ENCODE results near the gene OS9. TPM values are rescaled to one million over a fixed set of nuclear protein-coding genes. Genes with fewer than 3 reads are reported as not detected.

The OS9 gene
- total RNA-seq, 1 donor from 2014 or later = 263 TPM

GRCh38 chr12:57767876-57768275, 73.9 kb downstream of the OS9 start:
- no peaks in the 10 kb centered on the region for H3K9me3 ChIP-seq

GRCh38 chr12:57769594-57769993, 75.7 kb downstream of the OS9 start:
- peaks cover 21% of the 10 kb centered on the region for H3K27me3 ChIP-seq
- intact Hi-C loops (cut with DNase I) = no loop called here
- DNase-seq (no peak), ATAC-seq (no peak)
- no peaks in the 10 kb centered on the region for H3K9me3 ChIP-seq
- peaks cover 24% of the 10 kb centered on the region for H3K36me3 ChIP-seq
- TF ChIP-seq, protein P1, sequence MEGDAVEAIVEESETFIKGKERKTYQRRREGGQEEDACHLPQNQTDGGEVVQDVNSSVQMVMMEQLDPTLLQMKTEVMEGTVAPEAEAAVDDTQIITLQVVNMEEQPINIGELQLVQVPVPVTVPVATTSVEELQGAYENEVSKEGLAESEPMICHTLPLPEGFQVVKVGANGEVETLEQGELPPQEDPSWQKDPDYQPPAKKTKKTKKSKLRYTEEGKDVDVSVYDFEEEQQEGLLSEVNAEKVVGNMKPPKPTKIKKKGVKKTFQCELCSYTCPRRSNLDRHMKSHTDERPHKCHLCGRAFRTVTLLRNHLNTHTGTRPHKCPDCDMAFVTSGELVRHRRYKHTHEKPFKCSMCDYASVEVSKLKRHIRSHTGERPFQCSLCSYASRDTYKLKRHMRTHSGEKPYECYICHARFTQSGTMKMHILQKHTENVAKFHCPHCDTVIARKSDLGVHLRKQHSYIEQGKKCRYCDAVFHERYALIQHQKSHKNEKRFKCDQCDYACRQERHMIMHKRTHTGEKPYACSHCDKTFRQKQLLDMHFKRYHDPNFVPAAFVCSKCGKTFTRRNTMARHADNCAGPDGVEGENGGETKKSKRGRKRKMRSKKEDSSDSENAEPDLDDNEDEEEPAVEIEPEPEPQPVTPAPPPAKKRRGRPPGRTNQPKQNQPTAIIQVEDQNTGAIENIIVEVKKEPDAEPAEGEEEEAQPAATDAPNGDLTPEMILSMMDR (IDR thresholded peaks at IDR 0.05) = no peak
- no peak overlapping the region for H3K27ac ChIP-seq
- peaks cover 43% of the 10 kb centered on the region for H3K4me1 ChIP-seq
- H3K4me3 ChIP-seq = no peak overlapping the region

More at GRCh38 chr12:57767876-57768275, 73.9 kb downstream of the OS9 start:
- H3K36me3 ChIP-seq = peaks cover 24% of the 10 kb centered on the region
- TF ChIP-seq, protein P1 (IDR thresholded peaks at IDR 0.05) = no peak
- peaks cover 39% of the 10 kb centered on the region for H3K27me3 ChIP-seq
- ATAC-seq (no peak), DNase-seq (no peak)
- peaks cover 37% of the 10 kb centered on the region for H3K4me1 ChIP-seq
- no peak overlapping the region for H3K4me3 ChIP-seq
- intact Hi-C loops (cut with DNase I) = no loop called here
- H3K27ac ChIP-seq = no peak overlapping the region

DNA sequence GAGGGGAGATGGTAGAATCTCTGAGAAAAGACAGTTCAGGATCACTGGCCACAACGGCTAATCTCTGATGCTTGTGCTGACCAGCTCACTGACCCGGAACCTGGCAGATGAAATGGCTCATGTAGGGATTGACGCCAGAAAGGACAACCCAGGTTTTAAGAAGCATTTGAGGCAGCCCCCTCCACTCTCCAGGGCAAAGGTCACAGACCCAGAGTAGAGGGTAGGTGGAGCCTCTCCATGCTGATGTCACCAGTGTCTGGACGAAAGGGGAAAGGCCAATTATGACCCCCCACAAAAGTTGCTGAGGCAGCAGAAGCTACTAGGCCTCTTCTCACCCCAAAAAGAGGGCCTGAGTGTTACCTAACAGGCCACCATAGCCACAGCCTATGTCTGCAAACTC, 76.8 kb downstream of the OS9 start:
- intact Hi-C loops (cut with DNase I) = no loop called here
- Histone ChIP-seq H3K4me3 (no peak overlapping the region), H3K27ac (no peak overlapping the region), H3K9me3 (no peaks in the 10 kb centered on the region), H3K27me3 (peaks cover 10% of the 10 kb centered on the region), H3K4me1 (peaks cover 31% of the 10 kb centered on the region), H3K36me3 (peaks cover 24% of the 10 kb centered on the region)
- DNase-seq (no peak), ATAC-seq (no peak)
- TF ChIP-seq, protein P1 (IDR thresholded peaks at IDR 0.05) = no peak

Small RNAs within 50 kb of the gene (microRNA-seq; reads per million reads assigned to microRNA genes)
- not detected for gene MIR6759 (ENCODE audit: borderline microRNAs expressed)

Other genes with a start within 250 kb of the OS9 start
- gene INHBE, start 238.8 kb upstream of the OS9 start, total RNA-seq = not detected
- gene GLI1, start 234.3 kb upstream of the OS9 start, total RNA-seq = 1.4 TPM
- gene ARHGAP9, start 214.3 kb upstream of the OS9 start, total RNA-seq = 37.7 TPM
- 141 TPM for gene MARS1, start 206.1 kb upstream of the OS9 start, total RNA-seq
- 47.3 TPM for gene DDIT3, start 173.6 kb upstream of the OS9 start, total RNA-seq
- 85.8 TPM for gene MBD6, start 171.3 kb upstream of the OS9 start, total RNA-seq
- 90.7 TPM for gene DCTN2, start 146.9 kb upstream of the OS9 start, total RNA-seq
- gene KIF5A, start 144.1 kb upstream of the OS9 start, total RNA-seq = 0.14 TPM
- 31.0 TPM for gene PIP4K2C, start 102.9 kb upstream of the OS9 start, total RNA-seq
- gene DTX3, start 89.3 kb upstream of the OS9 start, total RNA-seq = 26.0 TPM
- 16.3 TPM for gene ARHGEF25, start 82.7 kb upstream of the OS9 start, total RNA-seq
- 0.93 TPM for gene B4GALNT1, start 60.9 kb upstream of the OS9 start, total RNA-seq
- gene AGAP2, start 44.6 kb downstream of the OS9 start, total RNA-seq = 5.4 TPM
- gene TSPAN31, start 50.9 kb downstream of the OS9 start, total RNA-seq = 39.9 TPM
- gene CDK4, start 58.2 kb downstream of the OS9 start, total RNA-seq = 77.6 TPM
- gene MARCHF9, start 61.0 kb downstream of the OS9 start, total RNA-seq = 21.2 TPM
- gene CYP27B1, start 72.9 kb downstream of the OS9 start, total RNA-seq = 2.0 TPM
- 26.9 TPM for gene METTL1, start 78.0 kb downstream of the OS9 start, total RNA-seq
- 8.0 TPM for gene EEF1AKMT3, start 78.5 kb downstream of the OS9 start, total RNA-seq
- gene TSFM, start 88.7 kb downstream of the OS9 start, total RNA-seq = 24.3 TPM
- 11.3 TPM for gene AVIL, start 124.6 kb downstream of the OS9 start, total RNA-seq
- 217 TPM for gene CTDSP2, start 152.6 kb downstream of the OS9 start, total RNA-seq
- 6.2 TPM for gene ATP23, start 247.4 kb downstream of the OS9 start, total RNA-seq